H7 (cell line): ENCODE results near the gene ABCA3. TPM values are rescaled to one million over a fixed set of nuclear protein-coding genes. Genes with fewer than 3 reads are reported as not detected.

Source experiments
- DNase-seq: peaks from one replicate; pipeline ENCODE4 v3.0.0; 2012
- H3K27me3 ChIP-seq: 2 replicates; pipeline ENCODE4 v1.6.0; 2011; ENCODE audit warnings: mild to moderate bottlenecking, low read length; ENCODE audit not compliant: control insufficient read depth, insufficient read depth
- H3K36me3 ChIP-seq: replicated peaks from 2 replicates; pipeline ENCODE4 v1.5.1; 2011; ENCODE audit warnings: low read length; ENCODE audit not compliant: control insufficient read depth, insufficient read depth
- H3K4me3 ChIP-seq: 2 replicates; pipeline ENCODE4 v1.5.1; 2011; ENCODE audit warnings: low read depth, mild to moderate bottlenecking, control low read depth, low read length, moderate library complexity; ENCODE audit not compliant: insufficient read depth
- total RNA-seq: library from RNA; depleted of rRNA; stranded (reverse); fragments of >200 nt; shearing (Covaris generic); gene quantifications from 2 replicates; pipeline ENCODE4 v1.2.3, GENCODE V29; 2014; rRNA removed

Gene ABCA3
- total RNA-seq, 1 experiment from 2014 or later = 6.2 TPM

DNA sequence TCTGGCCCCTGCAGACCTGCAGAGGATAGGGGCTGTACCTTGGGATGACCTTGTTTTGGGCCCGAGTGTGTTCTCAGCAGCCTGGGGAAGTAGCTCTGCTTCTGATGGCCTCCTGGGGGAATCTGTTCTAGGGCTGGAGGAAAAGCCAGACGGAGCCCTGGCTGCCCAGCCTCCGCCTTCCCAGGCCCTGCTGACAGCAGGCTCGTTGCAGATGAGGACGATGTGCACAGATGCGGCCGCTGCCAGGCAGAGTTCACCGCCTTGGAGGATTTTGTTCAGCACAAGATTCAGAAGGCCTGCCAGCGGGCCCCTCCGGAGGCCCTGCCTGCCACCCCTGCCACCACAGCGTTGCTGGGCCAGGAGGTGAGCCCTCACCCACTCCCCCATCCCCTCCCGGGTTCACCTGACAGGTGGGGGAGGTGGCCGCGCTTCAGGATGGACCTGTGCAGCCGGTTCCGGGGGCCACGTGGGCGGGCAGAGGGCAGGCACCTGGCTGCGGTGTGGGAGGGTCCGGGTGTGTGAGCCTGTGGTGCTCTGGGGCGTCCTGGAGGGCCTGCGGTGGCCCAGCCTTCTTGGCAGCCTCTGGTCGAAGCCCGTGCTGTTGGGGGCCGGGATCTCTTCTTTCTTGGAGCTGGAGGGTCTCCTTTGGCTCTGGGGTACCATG lies 112.2 kb downstream of the ABCA3 start:
- Histone ChIP-seq H3K36me3 (peaks cover 6% of the 10 kb centered on the region; the same call in 1 of the 2 replicates), H3K27me3 (no peaks in the 10 kb centered on the region), H3K4me3 (no peak overlapping the region)
- DNase-seq = no peak

- H3K36me3 ChIP-seq = peaks cover 6% of the 10 kb centered on the region; the same call in 1 of the 2 replicates
- no peak overlapping the region for H3K4me3 ChIP-seq
- no peak for DNase-seq
- no peaks in the 10 kb centered on the region for H3K27me3 ChIP-seq
These were observed 113.6 kb downstream of the ABCA3 start for GRCh38 chr16:2226918-2227317.

GRCh38 chr16:2226245-2226793 lies 114.2 kb downstream of the ABCA3 start:
- no peak overlapping the region for H3K4me3 ChIP-seq
- H3K36me3 ChIP-seq = peaks cover 5% of the 10 kb centered on the region; the same call in 1 of the 2 replicates
- H3K27me3 ChIP-seq = no peaks in the 10 kb centered on the region
- DNase-seq = no peak

Other genes starting within 250 kb of the ABCA3 start
- gene PKD1, start 204.8 kb downstream of the ABCA3 start, total RNA-seq = 45.6 and 64.4 TPM in 2 replicates
- 9.2 and 10.7 TPM in 2 replicates for gene RAB26, start 192.1 kb downstream of the ABCA3 start, total RNA-seq
- 147 and 153 TPM in 2 replicates for gene TRAF7, start 184.9 kb downstream of the ABCA3 start, total RNA-seq
- gene CASKIN1, start 144.1 kb downstream of the ABCA3 start, total RNA-seq = 1.5 and 2.0 TPM in 2 replicates
- 25.4 and 28.6 TPM in 2 replicates for gene MLST8, start 135.3 kb downstream of the ABCA3 start, total RNA-seq
- 3.9 and 7.4 TPM in 2 replicates for gene BRICD5, start 129.9 kb downstream of the ABCA3 start, total RNA-seq
- gene PGP, start 125.9 kb downstream of the ABCA3 start, total RNA-seq = 42.5 and 57.4 TPM in 2 replicates
- 33.4 and 36.8 TPM in 2 replicates for gene E4F1, start 117.1 kb downstream of the ABCA3 start, total RNA-seq
- 0.48 and 0.69 TPM in 2 replicates for gene DNASE1L2, start 104.3 kb downstream of the ABCA3 start, total RNA-seq
- 115 and 122 TPM in 2 replicates for gene ECI1, start 89.1 kb downstream of the ABCA3 start, total RNA-seq
- gene RNPS1, start 72.6 kb downstream of the ABCA3 start, total RNA-seq = 282 and 306 TPM in 2 replicates
- gene CCNF, start 88.7 kb upstream of the ABCA3 start, total RNA-seq = 81.5 and 82.6 TPM in 2 replicates
- 87.2 and 90.7 TPM in 2 replicates for gene TEDC2, start 119.4 kb upstream of the ABCA3 start, total RNA-seq
- 0.73 TPM in 1 of 2 replicates, not detected in the other for gene NTN3, start 130.6 kb upstream of the ABCA3 start, total RNA-seq
- gene TBC1D24, start 134.4 kb upstream of the ABCA3 start, total RNA-seq = 12.3 and 13.5 TPM in 2 replicates
- 40.5 and 56.4 TPM in 2 replicates for gene ATP6V0C, start 173.2 kb upstream of the ABCA3 start, total RNA-seq
- 50.5 and 62.3 TPM in 2 replicates for gene AMDHD2, start 179.6 kb upstream of the ABCA3 start, total RNA-seq
- not detected in 2 replicates for gene CEMP1, start 190.7 kb upstream of the ABCA3 start, total RNA-seq
- gene PDPK1, start 197.3 kb upstream of the ABCA3 start, total RNA-seq = 11.4 and 21.7 TPM in 2 replicates